Measurements from ENCODE around the gene ASPA. TPM values are rescaled to one million over a fixed set of nuclear protein-coding genes. Genes with fewer than 3 reads are reported as not detected.

The ASPA gene
- total and polyA plus RNA-seq, 10 of the 15 experiments (the other 5 are each of a cell fraction or from before 2014, with no cell fraction given), result 0.04 to 0.30 TPM; not detected in 8

GRCh38 chr17:3479988-3480387 lies 4.2 kb downstream of the ASPA start:
- H3K27ac ChIP-seq (ENCODE audit: control insufficient read depth, insufficient read depth), result no peak overlapping the region
- ChIA-PET CTCF (no interaction called here), SMC1A (ENCODE audit: uncharacterized antibody, unreplicated experiment) (no interaction called here), RAD21 (ENCODE audit: unreplicated experiment) (no interaction called here), POLR2A (no interaction called here)
- H3K36me3 ChIP-seq (ENCODE audit: control insufficient read depth in 2 of 2, insufficient read depth in 2 of 2, low read length in 1 of 2), result no peaks in the 10 kb centered on the region
- FAIRE-seq (no peak), DNase-seq (ENCODE audit: low read depth, low spot score) (no peak), ATAC-seq (no peak)
- H4K20me1 ChIP-seq (ENCODE audit: control insufficient read depth, insufficient read depth), result no peaks in the 10 kb centered on the region
- H2AFZ ChIP-seq (ENCODE audit: control insufficient read depth, low read depth, low read length), result no peak overlapping the region
- H3K9ac ChIP-seq (ENCODE audit: control insufficient read depth, insufficient read depth, low read length), result no peak overlapping the region
- H3K4me1 ChIP-seq (ENCODE audit: control insufficient read depth, insufficient read depth, low read length), result no peaks in the 10 kb centered on the region
- H3K4me2 ChIP-seq (ENCODE audit: control insufficient read depth, insufficient read depth), result no peak overlapping the region
- 36% methylated on average over 3 of the region's 3 CpGs for WGBS (ENCODE audit: insufficient coverage, insufficient replicate concordance, low lambda C conversion rate, missing lambda C conversion rate)
- in situ Hi-C loops (cut with MboI), result no loop called here
- BruUV-seq (replicated peaks), result no TSS peak
- H3K79me2 ChIP-seq (ENCODE audit: control insufficient read depth, insufficient read depth, low read length), result no peaks in the 10 kb centered on the region
- H3K27me3 ChIP-seq (replicated peaks in 1 of 2; ENCODE audit: control insufficient read depth in 2 of 2, insufficient read depth in 2 of 2, low read length in 1 of 2), result peaks cover 2 to 3% of the 10 kb centered on the region in 2 experiments; a peak in 2 of 4 replicates
- no peaks in the 10 kb centered on the region for H3K9me3 ChIP-seq (replicated peaks; ENCODE audit: control insufficient read depth, insufficient read depth, low read length)
- intact Hi-C loops (cut with micrococcal nuclease; ENCODE audit: unreplicated experiment), result no loop called here
- no peak overlapping the region for H3K4me3 ChIP-seq
- no peak for TF ChIP-seq JUND (IDR thresholded peaks at IDR 0.05; ENCODE audit: low read depth, low read length)
- TF ChIP-seq ATF2 (IDR thresholded peaks at IDR 0.05; ENCODE audit: low read length), result no peak
- TF ChIP-seq YBX1 (IDR thresholded peaks at IDR 0.05), result no peak
- no peak for TF ChIP-seq PML (IDR thresholded peaks at IDR 0.05; ENCODE audit: low read length)
- TF ChIP-seq MLLT1 (IDR thresholded peaks at IDR 0.05), result no peak
- no peak for TF ChIP-seq CUX1 (IDR thresholded peaks at IDR 0.05; ENCODE audit: insufficient replicate concordance, low read depth, low read length)
- TF ChIP-seq CEBPB (IDR thresholded peaks at IDR 0.05; ENCODE audit: borderline replicate concordance in 1 of 2, low read depth in 2 of 2, low read length in 2 of 2), result no peak
- no peak for TF ChIP-seq STAT1 (conservative IDR thresholded peaks at IDR 0.05)
- no peak for TF ChIP-seq CEBPZ (IDR thresholded peaks at IDR 0.05; ENCODE audit: low read depth, low read length)
- TF ChIP-seq SREBF2 (IDR thresholded peaks at IDR 0.05; ENCODE audit: low read length), result no peak
- TF ChIP-seq KLF5 (IDR thresholded peaks at IDR 0.05; ENCODE audit: partially characterized antibody), result no peak
- TF ChIP-seq MTA3 (IDR thresholded peaks at IDR 0.05; ENCODE audit: borderline replicate concordance, low read length), result no peak
- TF ChIP-seq SUZ12 (IDR thresholded peaks at IDR 0.05; ENCODE audit: unreplicated experiment), result no peak

All from GM12878 (cell line).